ENCODE data around the gene SLC6A4. TPM values are rescaled to one million over a fixed set of nuclear protein-coding genes. Genes with fewer than 3 reads are reported as not detected.

The SLC6A4 gene
- total and polyA plus RNA-seq, 8 donors: 0.38 to 52.3 (median 1.4) TPM

GRCh38 chr17:30186761-30187160, 48.7 kb downstream of the SLC6A4 start:
- no peak for DNase-seq
- H3K36me3 ChIP-seq: peaks cover 0 to 43% of the 10 kb centered on the region in 2 donors
- no peak for ATAC-seq
- TF ChIP-seq CTCF (IDR thresholded peaks at IDR 0.05): no peak
- no peaks in the 10 kb centered on the region for H3K9me3 ChIP-seq
- H3K27ac ChIP-seq: no peak overlapping the region
- no peaks in the 10 kb centered on the region for H3K4me1 ChIP-seq
- intact Hi-C loops (cut with DNase I): no loop called here
- H3K4me3 ChIP-seq: no peak overlapping the region
- no peaks in the 10 kb centered on the region for H3K27me3 ChIP-seq

GRCh38 chr17:30176855-30177254, 58.6 kb downstream of the SLC6A4 start:
- no peak for TF ChIP-seq CTCF (IDR thresholded peaks at IDR 0.05)
- peaks cover 0 to 79% of the 10 kb centered on the region in 2 donors for H3K36me3 ChIP-seq
- no peaks in the 10 kb centered on the region for H3K4me1 ChIP-seq

GRCh38 chr17:30174556-30174955, 60.9 kb downstream of the SLC6A4 start:
- no peak overlapping the region for H3K4me3 ChIP-seq
- peaks cover 0 to 56% of the 10 kb centered on the region in 2 donors for H3K36me3 ChIP-seq
- H3K9me3 ChIP-seq: no peaks in the 10 kb centered on the region
- intact Hi-C loops (cut with DNase I): no loop called here
- no peaks in the 10 kb centered on the region for H3K27me3 ChIP-seq
- TF ChIP-seq CTCF (IDR thresholded peaks at IDR 0.05): no peak
- ATAC-seq (no peak), DNase-seq (no peak)
- no peak overlapping the region for H3K27ac ChIP-seq
- no peaks in the 10 kb centered on the region for H3K4me1 ChIP-seq

More at GRCh38 chr17:30176855-30177254, 58.6 kb downstream of the SLC6A4 start:
- no peaks in the 10 kb centered on the region for H3K27me3 ChIP-seq
- intact Hi-C loops (cut with DNase I): no loop called here
- no peaks in the 10 kb centered on the region for H3K9me3 ChIP-seq
- DNase-seq: no peak
- H3K4me3 ChIP-seq: no peak overlapping the region
- H3K27ac ChIP-seq: no peak overlapping the region
- ATAC-seq: no peak

GRCh38 chr17:30173649-30174048, 61.8 kb downstream of the SLC6A4 start:
- no peak for DNase-seq
- ATAC-seq: no peak
- Histone ChIP-seq H3K9me3 (no peaks in the 10 kb centered on the region), H3K36me3 (peaks cover 0 to 48% of the 10 kb centered on the region in 2 donors), H3K4me3 (no peak overlapping the region), H3K4me1 (no peaks in the 10 kb centered on the region), H3K27me3 (no peaks in the 10 kb centered on the region), H3K27ac (no peak overlapping the region)
- intact Hi-C loops (cut with DNase I): no loop called here
- no peak for TF ChIP-seq CTCF (IDR thresholded peaks at IDR 0.05)

GRCh38 chr17:30172560-30172959, 62.9 kb downstream of the SLC6A4 start:
- Histone ChIP-seq H3K27ac (no peak overlapping the region), H3K36me3 (peaks cover 0 to 42% of the 10 kb centered on the region in 2 donors), H3K9me3 (no peaks in the 10 kb centered on the region), H3K27me3 (no peaks in the 10 kb centered on the region), H3K4me1 (no peaks in the 10 kb centered on the region), H3K4me3 (no peak overlapping the region)
- DNase-seq: no peak
- no peak for ATAC-seq
- TF ChIP-seq CTCF (IDR thresholded peaks at IDR 0.05): no peak
- intact Hi-C loops (cut with DNase I): no loop called here
